Measurements from ENCODE around the gene PLOD2.

PLOD2 gene

DNA sequence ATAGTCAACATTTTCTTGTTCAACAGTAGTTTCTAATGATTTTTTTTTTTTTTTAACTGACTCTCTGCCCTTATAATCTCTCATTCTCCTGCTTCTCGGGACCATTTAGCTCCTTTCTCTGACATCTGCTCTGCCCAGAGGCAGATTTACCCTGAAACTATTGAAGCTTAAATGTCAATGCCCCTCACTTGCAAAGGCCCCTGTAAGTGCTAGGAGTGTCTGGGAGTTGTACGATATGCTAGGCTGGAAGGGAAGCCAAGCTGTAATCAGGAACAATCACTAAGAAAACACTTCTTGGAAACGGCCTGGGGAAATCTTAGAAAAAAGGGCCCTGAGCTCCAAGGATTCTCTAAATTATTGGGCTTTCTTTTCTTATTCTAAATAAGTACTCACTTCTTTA is 5.8 kb upstream of the PLOD2 start:
- H3K27me3 ChIP-seq = no peaks in the 10 kb centered on the region
- no peak for TF ChIP-seq Cebpa-rat (IDR thresholded peaks at IDR 0.05)
- 0 out of 2 replicates have a peak, but pooled peaks cover under 1% of the 10 kb centered on the region for H3K9me3 ChIP-seq
- H4K20me1 ChIP-seq = no peaks in the 10 kb centered on the region
- no peak overlapping the region for H3K4me3 ChIP-seq
- no peak overlapping the region for H3K27ac ChIP-seq
- no peaks in the 10 kb centered on the region for H3K4me1 ChIP-seq
- H3K36me3 ChIP-seq = no peaks in the 10 kb centered on the region
- H3K4me2 ChIP-seq = no peak overlapping the region
- H3K9ac ChIP-seq = no peak overlapping the region

DNA sequence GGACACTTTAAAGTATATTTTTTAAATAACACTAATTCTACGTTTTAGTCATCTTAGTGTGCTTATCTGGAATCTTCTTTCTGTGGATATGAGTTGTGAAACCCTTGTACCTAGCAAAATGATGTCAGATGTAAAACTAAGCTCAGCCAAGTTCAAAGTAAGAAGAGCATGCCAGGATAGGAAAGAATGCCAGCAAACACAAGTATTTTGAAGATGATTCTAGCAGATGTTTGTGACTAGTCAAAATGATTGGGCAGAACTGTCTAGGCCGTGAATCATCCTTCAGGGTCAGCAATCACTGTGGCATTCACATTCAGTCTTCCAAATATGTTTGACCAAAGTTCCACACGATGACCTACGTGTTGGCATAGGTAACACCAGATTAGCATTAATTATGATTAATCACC is 5.4 kb upstream of the PLOD2 start:
- H3K4me3 ChIP-seq = no peak overlapping the region
- H3K27ac ChIP-seq = no peak overlapping the region
- H3K9ac ChIP-seq = no peak overlapping the region
- no peaks in the 10 kb centered on the region for H4K20me1 ChIP-seq
- no peaks in the 10 kb centered on the region for H3K27me3 ChIP-seq
- H3K36me3 ChIP-seq = no peaks in the 10 kb centered on the region
- peaks cover 4% of the 10 kb centered on the region for H3K9me3 ChIP-seq
- H3K4me1 ChIP-seq = no peaks in the 10 kb centered on the region
- H3K4me2 ChIP-seq = no peak overlapping the region
- no peak for TF ChIP-seq Cebpa-rat (IDR thresholded peaks at IDR 0.05)

DNA sequence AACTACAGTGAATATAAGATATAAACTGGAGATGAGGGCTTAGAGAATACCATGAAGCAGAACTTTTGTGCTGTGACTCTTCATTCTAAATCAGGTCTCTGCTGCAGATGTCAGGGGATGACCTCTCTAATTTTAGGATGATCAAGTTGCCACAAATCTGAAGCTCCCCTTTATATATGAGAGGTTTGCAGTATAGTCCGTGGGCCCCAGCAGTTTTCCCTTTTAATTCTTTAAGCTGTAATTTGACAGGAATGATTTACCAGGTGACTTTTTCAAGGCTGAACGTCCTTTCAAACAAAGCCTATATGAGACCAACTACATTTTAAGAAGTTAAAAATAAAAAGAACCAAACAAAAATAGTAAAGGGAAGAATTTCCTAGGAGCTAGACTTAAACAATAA is 4.9 kb upstream of the PLOD2 start:
- Histone ChIP-seq H3K27me3 (no peaks in the 10 kb centered on the region), H3K9ac (no peak overlapping the region), H3K9me3 (peaks cover 10% of the 10 kb centered on the region), H3K4me3 (no peak overlapping the region), H3K36me3 (no peaks in the 10 kb centered on the region), H3K4me1 (no peaks in the 10 kb centered on the region), H3K4me2 (no peak overlapping the region), H4K20me1 (no peaks in the 10 kb centered on the region), H3K27ac (no peak overlapping the region)
- TF ChIP-seq Cebpa-rat (IDR thresholded peaks at IDR 0.05) = no peak

DNA sequence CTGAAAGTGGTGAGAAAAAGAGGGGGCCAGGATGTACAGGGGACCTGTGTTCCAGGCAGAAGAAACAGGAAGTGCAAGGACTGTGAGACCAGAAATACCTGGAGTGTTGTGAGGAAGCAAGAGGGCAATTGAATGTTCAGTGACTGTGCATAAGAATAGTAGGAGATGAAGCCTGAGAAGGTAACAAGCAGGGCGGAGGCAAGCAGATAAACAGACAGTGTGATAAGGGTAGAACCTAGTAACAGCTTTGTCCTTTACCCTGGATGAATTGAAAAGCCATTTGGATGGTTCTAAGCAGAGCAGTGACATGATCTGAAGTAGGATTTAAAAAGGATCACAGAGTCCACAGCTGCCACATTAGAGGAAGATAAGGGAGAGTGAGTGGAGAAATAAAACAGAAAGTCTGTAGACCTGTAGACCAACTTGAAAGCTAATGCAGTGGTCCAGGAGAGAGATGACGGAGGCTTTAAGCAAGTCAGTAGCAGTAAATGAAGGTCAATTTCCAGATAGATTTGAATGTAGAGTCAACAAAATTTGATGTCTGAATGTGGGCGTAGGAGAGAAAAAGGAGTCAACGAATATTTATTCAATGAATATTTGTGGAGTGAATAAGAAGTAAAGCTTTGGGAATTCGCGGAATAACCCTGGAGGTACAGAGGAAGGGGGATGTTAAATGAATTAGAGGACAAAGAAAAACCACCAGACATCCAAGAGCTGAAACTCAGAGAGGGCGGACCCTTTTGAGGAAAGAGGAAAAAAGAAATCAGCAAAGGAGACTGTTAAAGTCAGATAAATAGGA is 4.2 kb upstream of the PLOD2 start:
- Histone ChIP-seq H3K36me3 (no peaks in the 10 kb centered on the region), H3K9ac (no peak overlapping the region), H3K9me3 (peaks cover 17% of the 10 kb centered on the region), H3K27me3 (no peaks in the 10 kb centered on the region), H3K4me1 (no peaks in the 10 kb centered on the region), H4K20me1 (no peaks in the 10 kb centered on the region), H3K4me3 (no peak overlapping the region), H3K27ac (no peak overlapping the region), H3K4me2 (no peak overlapping the region)
- no peak for TF ChIP-seq Cebpa-rat (IDR thresholded peaks at IDR 0.05)

DNA sequence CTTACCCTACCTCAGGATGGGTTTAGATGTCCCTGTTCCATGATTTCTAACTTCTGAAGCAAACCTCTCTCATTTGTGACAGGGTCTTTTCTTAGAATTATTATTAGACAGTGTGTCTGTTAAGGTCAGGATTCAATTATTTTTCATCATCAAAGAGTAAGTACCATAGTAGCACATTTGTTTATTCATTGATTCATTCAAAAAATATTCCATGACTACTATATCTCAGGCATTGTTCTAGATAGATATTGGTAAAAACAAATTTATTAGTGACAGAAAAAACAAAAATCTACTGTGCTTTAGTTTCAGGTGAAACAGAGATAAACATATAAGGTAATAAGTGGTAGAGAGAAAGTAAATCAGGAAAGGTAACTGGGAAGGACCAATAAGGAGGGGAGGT is 3.5 kb upstream of the PLOD2 start:
- Histone ChIP-seq H3K9ac (no peak overlapping the region), H3K4me2 (no peak overlapping the region), H3K4me3 (no peak overlapping the region), H3K9me3 (peaks cover 17% of the 10 kb centered on the region), H3K4me1 (no peaks in the 10 kb centered on the region), H4K20me1 (no peaks in the 10 kb centered on the region), H3K27ac (no peak overlapping the region), H3K27me3 (no peaks in the 10 kb centered on the region), H3K36me3 (no peaks in the 10 kb centered on the region)
- TF ChIP-seq Cebpa-rat (IDR thresholded peaks at IDR 0.05) = no peak

DNA sequence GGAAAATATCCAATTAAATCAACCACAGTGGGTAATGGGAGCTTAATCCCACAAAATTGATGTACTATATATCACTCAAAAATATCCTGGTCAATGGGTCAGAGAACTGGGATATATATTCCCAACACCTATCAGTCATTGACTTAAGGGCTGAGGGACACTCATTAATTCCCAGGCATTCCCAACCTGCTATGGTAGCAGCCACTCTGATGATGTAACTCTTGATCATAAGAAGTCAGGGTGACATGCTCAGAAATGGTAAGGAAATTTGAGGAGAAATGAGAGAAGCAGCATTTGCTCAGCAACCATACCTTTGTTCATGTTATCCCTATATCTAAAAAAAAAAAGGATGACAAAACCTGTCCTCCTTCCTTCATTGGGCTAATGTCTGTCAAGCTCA is 3.1 kb upstream of the PLOD2 start:
- H3K4me3 ChIP-seq = no peak overlapping the region
- no peaks in the 10 kb centered on the region for H4K20me1 ChIP-seq
- H3K9ac ChIP-seq = no peak overlapping the region
- no peaks in the 10 kb centered on the region for H3K27me3 ChIP-seq
- no peak for TF ChIP-seq Cebpa-rat (IDR thresholded peaks at IDR 0.05)
- H3K36me3 ChIP-seq = no peaks in the 10 kb centered on the region
- H3K4me2 ChIP-seq = no peak overlapping the region
- H3K9me3 ChIP-seq = peaks cover 17% of the 10 kb centered on the region
- H3K27ac ChIP-seq = no peak overlapping the region
- no peaks in the 10 kb centered on the region for H3K4me1 ChIP-seq

DNA sequence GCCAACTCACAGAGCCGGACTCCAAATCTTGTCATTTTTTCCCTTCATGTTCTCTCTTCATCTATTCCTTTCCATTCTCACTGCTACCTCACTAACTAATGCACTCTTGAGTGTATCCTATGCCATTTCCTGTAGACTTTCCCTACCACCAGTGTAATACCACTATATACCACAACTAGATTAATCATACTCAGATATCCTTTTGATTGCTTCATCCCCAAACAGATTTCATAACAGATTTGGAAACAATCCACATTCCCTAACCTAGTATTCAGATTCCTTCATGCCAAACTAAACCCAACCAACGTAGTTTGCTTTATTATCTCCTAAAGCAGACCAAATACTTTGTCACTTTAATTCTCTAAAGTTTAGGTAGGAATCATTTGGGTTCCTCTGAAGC is 2.6 kb upstream of the PLOD2 start:
- H3K27ac ChIP-seq = no peak overlapping the region
- no peak overlapping the region for H3K9ac ChIP-seq
- no peaks in the 10 kb centered on the region for H4K20me1 ChIP-seq
- H3K36me3 ChIP-seq = no peaks in the 10 kb centered on the region
- H3K4me3 ChIP-seq = no peak overlapping the region
- H3K4me1 ChIP-seq = no peaks in the 10 kb centered on the region
- peaks cover 17% of the 10 kb centered on the region for H3K9me3 ChIP-seq
- H3K4me2 ChIP-seq = no peak overlapping the region
- H3K27me3 ChIP-seq = no peaks in the 10 kb centered on the region
- no peak for TF ChIP-seq Cebpa-rat (IDR thresholded peaks at IDR 0.05)

DNA sequence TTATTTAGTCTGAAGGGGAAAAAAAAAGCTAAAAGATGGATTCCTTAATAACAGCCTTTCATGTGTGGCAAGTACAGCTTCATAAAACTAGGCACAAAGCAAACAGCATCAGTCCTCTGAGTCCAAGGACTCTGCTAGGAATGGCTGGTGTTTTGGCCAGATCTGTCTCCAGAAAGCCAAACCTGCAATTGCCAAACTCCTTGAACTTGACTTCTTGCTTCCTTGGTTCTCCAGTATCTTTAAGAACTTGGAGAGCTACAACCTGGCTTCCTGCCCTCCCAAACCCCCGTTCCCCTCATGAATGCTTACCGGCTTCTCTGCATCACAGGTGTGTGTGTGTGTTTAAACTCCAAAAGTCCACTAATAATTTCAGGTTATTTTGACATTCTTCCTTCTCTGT is 1.6 kb upstream of the PLOD2 start:
- no peak overlapping the region for H3K4me3 ChIP-seq
- no peak overlapping the region for H3K4me2 ChIP-seq
- no peaks in the 10 kb centered on the region for H4K20me1 ChIP-seq
- no peak overlapping the region for H3K27ac ChIP-seq
- no peaks in the 10 kb centered on the region for H3K27me3 ChIP-seq
- TF ChIP-seq Cebpa-rat (IDR thresholded peaks at IDR 0.05) = no peak
- H3K36me3 ChIP-seq = no peaks in the 10 kb centered on the region
- no peak overlapping the region for H3K9ac ChIP-seq
- H3K9me3 ChIP-seq = peaks cover 17% of the 10 kb centered on the region
- no peaks in the 10 kb centered on the region for H3K4me1 ChIP-seq

DNA sequence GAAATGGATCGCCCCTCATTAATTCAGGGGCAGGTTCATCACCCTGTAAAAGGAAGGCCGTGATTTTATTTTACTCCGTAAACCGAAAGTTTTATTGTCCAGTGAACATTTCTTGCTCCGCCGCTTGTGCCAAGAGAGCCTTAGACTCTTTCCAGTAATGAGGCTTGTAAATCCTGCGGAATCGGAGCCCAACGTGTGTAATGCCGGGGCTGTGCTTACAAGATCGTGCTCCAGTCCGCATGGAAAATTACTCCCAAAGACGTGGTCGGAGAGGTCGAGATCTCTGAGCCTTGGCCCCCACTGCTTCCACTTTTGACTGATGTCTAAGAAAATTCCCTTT is 649 bp upstream of the PLOD2 start:
- no peak overlapping the region for H3K9ac ChIP-seq
- H3K27me3 ChIP-seq = no peaks in the 10 kb centered on the region
- no peaks in the 10 kb centered on the region for H3K36me3 ChIP-seq
- no peak overlapping the region for H3K27ac ChIP-seq
- TF ChIP-seq Cebpa-rat (IDR thresholded peaks at IDR 0.05) = no peak
- no peak overlapping the region for H3K4me2 ChIP-seq
- H4K20me1 ChIP-seq = no peaks in the 10 kb centered on the region
- H3K4me3 ChIP-seq = no peak overlapping the region
- H3K9me3 ChIP-seq = peaks cover 17% of the 10 kb centered on the region
- H3K4me1 ChIP-seq = no peaks in the 10 kb centered on the region

DNA sequence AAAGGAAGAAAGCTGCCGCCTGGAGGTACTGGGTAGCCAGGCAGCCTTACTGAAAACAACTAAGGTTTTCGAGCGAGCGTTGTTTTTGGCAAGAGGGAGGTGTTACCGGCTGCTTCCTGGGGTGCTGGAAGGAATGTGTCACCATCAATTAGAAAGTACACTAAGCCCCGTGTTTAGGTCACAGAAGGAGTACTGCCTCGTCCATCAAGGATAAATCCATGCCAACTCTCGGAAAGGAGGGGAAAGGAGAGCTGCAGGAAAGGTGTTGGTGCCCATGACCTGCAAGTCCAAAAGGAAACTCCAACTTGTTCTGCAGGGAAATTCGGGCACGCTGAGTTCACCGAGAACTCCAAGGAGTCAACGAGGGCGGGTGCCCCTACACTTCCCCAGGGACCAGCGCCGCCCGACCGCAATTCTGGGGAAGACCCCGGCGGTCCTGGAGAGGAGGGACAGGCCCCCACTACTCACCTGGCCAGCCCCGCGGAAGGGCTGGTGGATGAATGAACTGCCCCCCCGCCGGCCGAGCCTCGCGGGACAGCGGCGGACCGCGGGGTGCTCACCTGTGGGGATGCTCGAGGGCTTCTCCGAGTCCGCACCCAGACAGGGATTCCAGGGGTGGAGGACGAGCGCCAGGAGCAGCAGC is 542 bp downstream of the PLOD2 start:
- H4K20me1 ChIP-seq = no peaks in the 10 kb centered on the region
- no peak overlapping the region for H3K27ac ChIP-seq
- H3K9me3 ChIP-seq = peaks cover 17% of the 10 kb centered on the region
- no peak overlapping the region for H3K9ac ChIP-seq
- H3K4me2 ChIP-seq = no peak overlapping the region
- H3K4me1 ChIP-seq = no peaks in the 10 kb centered on the region
- no peak overlapping the region for H3K4me3 ChIP-seq
- H3K36me3 ChIP-seq = no peaks in the 10 kb centered on the region
- no peaks in the 10 kb centered on the region for H3K27me3 ChIP-seq
- no peak for TF ChIP-seq Cebpa-rat (IDR thresholded peaks at IDR 0.05)
